Stimulated activated CD4-positive, alpha-beta T cell treated with anti-CD3 and anti-CD28 coated beads, Interleukin-4, amount 100 ng/mL, for 1 hour (primary cell): ENCODE results near the gene THSD7A.
A peak's percentile ranks its signal among the peaks of the same experiment; 100 is the strongest.

ENCODE experiments used
- DNase-seq: peaks from one replicate; pipeline ENCODE4 v3.0.0-alpha.2; 2020

The THSD7A gene

GRCh38 chr7:11831736-11832495 is at the start of gene THSD7A:
THSD7A (minus strand) TSS chr7:11832198; CDS start chr7:11831946, 252 bp downstream.
- peak; percentile 2 for DNase-seq

- DNase-seq: no peak
These were observed 49.7 kb upstream of the THSD7A start for GRCh38 chr7:11881680-11882079.

GRCh38 chr7:11875635-11876034 is 43.6 kb upstream of the THSD7A start:
- no peak for DNase-seq

- no peak for DNase-seq
These were observed 33.7 kb upstream of the THSD7A start for GRCh38 chr7:11865671-11866070.

GRCh38 chr7:11858622-11859302 is 26.8 kb upstream of the THSD7A start:
- DNase-seq: no peak

GRCh38 chr7:11858026-11858425 is 26.0 kb upstream of the THSD7A start:
- DNase-seq: no peak

GRCh38 chr7:11848251-11848650 is 16.3 kb upstream of the THSD7A start:
- no peak for DNase-seq

GRCh38 chr7:11847336-11847735 is 15.3 kb upstream of the THSD7A start:
- no peak for DNase-seq

- no peak for DNase-seq
These were observed 14.5 kb upstream of the THSD7A start for GRCh38 chr7:11846361-11846955.

- DNase-seq: no peak
These were observed 11.2 kb upstream of the THSD7A start for GRCh38 chr7:11843113-11843765.

GRCh38 chr7:11841657-11842056 is 9.7 kb upstream of the THSD7A start:
- DNase-seq: no peak

GRCh38 chr7:11835260-11835659 is 3.3 kb upstream of the THSD7A start:
- DNase-seq: no peak

- DNase-seq: no peak
These were observed 1.4 kb upstream of the THSD7A start for GRCh38 chr7:11833431-11833830.

- no peak for DNase-seq
These were observed 752 bp downstream of the THSD7A start for GRCh38 chr7:11831156-11831735.

- DNase-seq: no peak
These were observed 1.3 kb downstream of the THSD7A start for GRCh38 chr7:11830582-11831155.

GRCh38 chr7:11829954-11830353 is 2.0 kb downstream of the THSD7A start:
- no peak for DNase-seq

- no peak for DNase-seq
These were observed 12.1 kb downstream of the THSD7A start for GRCh38 chr7:11819947-11820346.

GRCh38 chr7:11819271-11819670 is 12.7 kb downstream of the THSD7A start:
- no peak for DNase-seq

- DNase-seq: no peak
These were observed 13.7 kb downstream of the THSD7A start for GRCh38 chr7:11818281-11818680.

GRCh38 chr7:11817111-11817740 is 14.8 kb downstream of the THSD7A start:
- DNase-seq: no peak

GRCh38 chr7:11811709-11812108 is 20.3 kb downstream of the THSD7A start:
- DNase-seq: no peak

GRCh38 chr7:11810043-11810625 is 21.9 kb downstream of the THSD7A start:
- no peak for DNase-seq
